Osteocyte (in vitro differentiated cells): ENCODE measurements around the gene SELENOS. TPM values are rescaled to one million over a fixed set of nuclear protein-coding genes. Genes with fewer than 3 reads are reported as not detected.

Experiments
- DNase-seq: peaks from one replicate; pipeline ENCODE4 v3.0.0; 2021; ENCODE audit warnings: mixed read lengths; ENCODE audit not compliant: unreplicated experiment; ENCODE audit errors: extremely low spot score
- H3K27ac Mint-ChIP-seq: one replicate; pipeline ENCODE4 v1.8.0; 2021; ENCODE audit warnings: mild to moderate bottlenecking, mixed read lengths; ENCODE audit not compliant: unreplicated experiment
- H3K27me3 Mint-ChIP-seq: one replicate; pipeline ENCODE4 v1.8.0; 2021; ENCODE audit warnings: mixed read lengths; ENCODE audit not compliant: unreplicated experiment
- H3K36me3 Mint-ChIP-seq: one replicate; pipeline ENCODE4 v1.8.0; 2021; ENCODE audit warnings: mixed read lengths; ENCODE audit not compliant: unreplicated experiment
- H3K4me1 Mint-ChIP-seq: one replicate; pipeline ENCODE4 v1.8.0; 2021; ENCODE audit warnings: mixed read lengths; ENCODE audit not compliant: unreplicated experiment
- H3K4me3 Mint-ChIP-seq: one replicate; pipeline ENCODE4 v1.8.0; 2021; ENCODE audit warnings: mild to moderate bottlenecking, moderate library complexity, mixed read lengths; ENCODE audit not compliant: unreplicated experiment
- H3K9me3 Mint-ChIP-seq: one replicate; pipeline ENCODE4 v1.8.0; 2021; ENCODE audit warnings: mixed read lengths; ENCODE audit not compliant: unreplicated experiment
- CTCF ChIP-seq: fragments of 200-600 bp; sonication (generic); IDR thresholded peaks from 2 replicates; pipeline ENCODE4 v1.5.0; 2021; ENCODE audit warnings: antibody characterized with exemption, mild to moderate bottlenecking, moderate library complexity
- total RNA-seq: library from RNA; stranded (reverse); gene quantifications from 2 replicates; pipeline ENCODE4 v1.2.1, GENCODE V29; 2021

SELENOS gene
- total RNA-seq, 1 donor from 2014 or later: 60.4 TPM

GRCh38 chr15:101275018-101275417 lies 2.3 kb downstream of the SELENOS start:
- Mint-ChIP-seq H3K4me3 (no peak overlapping the region), H3K9me3 (no peaks in the 10 kb centered on the region), H3K36me3 (peaks cover 48% of the 10 kb centered on the region), H3K27me3 (no peaks in the 10 kb centered on the region), H3K27ac (no peak overlapping the region), H3K4me1 (peaks cover 18% of the 10 kb centered on the region)
- TF ChIP-seq CTCF: no peak
- no peak for DNase-seq

DNA sequence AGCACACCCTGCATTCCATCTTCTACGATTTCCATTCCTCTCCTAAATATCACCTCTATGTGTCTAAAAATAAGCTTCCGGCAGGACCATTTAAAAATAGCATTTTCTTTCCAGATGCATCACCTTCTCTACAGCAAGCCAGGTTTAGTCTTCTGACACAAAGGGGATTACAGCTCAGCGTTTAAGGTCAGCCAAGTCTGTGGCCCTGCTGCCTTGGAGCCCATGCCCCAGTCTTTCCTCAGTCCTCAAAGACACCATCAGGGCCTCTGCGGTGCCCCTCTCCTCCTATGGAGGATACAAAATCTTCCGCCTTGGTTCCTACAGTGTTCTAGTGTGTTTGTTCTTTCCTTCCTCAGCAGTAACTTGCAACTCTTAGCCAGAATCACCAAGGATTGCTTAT lies 3.8 kb downstream of the SELENOS start:
- no peak overlapping the region for H3K4me3 Mint-ChIP-seq
- DNase-seq: no peak
- H3K36me3 Mint-ChIP-seq: peaks cover 60% of the 10 kb centered on the region
- TF ChIP-seq CTCF: no peak
- H3K4me1 Mint-ChIP-seq: peaks cover 18% of the 10 kb centered on the region
- no peak overlapping the region for H3K27ac Mint-ChIP-seq
- H3K27me3 Mint-ChIP-seq: no peaks in the 10 kb centered on the region
- no peaks in the 10 kb centered on the region for H3K9me3 Mint-ChIP-seq

GRCh38 chr15:101272584-101272983 lies 4.7 kb downstream of the SELENOS start:
- Mint-ChIP-seq H3K27ac (no peak overlapping the region), H3K4me3 (no peak overlapping the region), H3K4me1 (peaks cover 13% of the 10 kb centered on the region), H3K27me3 (no peaks in the 10 kb centered on the region), H3K9me3 (no peaks in the 10 kb centered on the region), H3K36me3 (peaks cover 60% of the 10 kb centered on the region)
- no peak for DNase-seq
- TF ChIP-seq CTCF: no peak

DNA sequence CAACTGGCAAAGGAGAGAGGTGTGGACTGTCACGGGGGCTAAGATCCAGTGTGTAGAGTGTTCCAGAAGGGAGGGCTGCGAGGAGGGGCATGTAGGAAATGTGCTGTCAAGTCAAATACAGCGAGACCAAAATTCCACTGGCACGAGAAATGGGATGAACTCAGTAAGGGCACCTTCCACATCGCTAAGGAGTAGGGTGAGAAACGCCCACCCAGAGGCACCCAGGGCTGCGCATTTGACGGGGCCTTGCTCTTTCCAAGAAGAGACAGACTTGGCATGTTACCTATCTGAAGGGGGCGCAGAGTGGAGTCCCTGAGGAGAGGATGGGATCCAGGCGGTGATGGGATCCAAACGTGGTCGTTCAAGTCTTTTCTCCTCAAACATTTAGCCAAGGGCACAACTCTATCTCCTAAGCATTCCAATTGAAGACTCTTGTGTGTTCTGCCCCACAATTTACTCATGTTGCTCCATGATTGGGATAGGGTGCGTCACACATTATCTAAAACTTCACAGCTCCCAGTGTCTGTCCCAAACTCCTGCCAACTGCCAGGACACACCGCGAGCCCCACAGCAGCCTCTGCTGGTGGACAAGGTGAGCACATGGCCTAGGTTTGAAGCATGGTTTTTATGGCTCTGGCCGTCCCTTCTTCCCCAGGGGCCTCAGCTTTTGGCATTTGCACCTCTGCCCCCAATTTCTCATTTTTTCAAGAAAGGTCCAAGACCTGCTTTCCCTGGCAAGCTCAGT lies 7.6 kb downstream of the SELENOS start:
- H3K36me3 Mint-ChIP-seq: peaks cover 53% of the 10 kb centered on the region
- H3K9me3 Mint-ChIP-seq: no peaks in the 10 kb centered on the region
- no peaks in the 10 kb centered on the region for H3K27me3 Mint-ChIP-seq
- DNase-seq: no peak
- H3K4me3 Mint-ChIP-seq: no peak overlapping the region
- no peak overlapping the region for H3K27ac Mint-ChIP-seq
- H3K4me1 Mint-ChIP-seq: no peaks in the 10 kb centered on the region
- peak; percentile 32 for TF ChIP-seq CTCF

DNA sequence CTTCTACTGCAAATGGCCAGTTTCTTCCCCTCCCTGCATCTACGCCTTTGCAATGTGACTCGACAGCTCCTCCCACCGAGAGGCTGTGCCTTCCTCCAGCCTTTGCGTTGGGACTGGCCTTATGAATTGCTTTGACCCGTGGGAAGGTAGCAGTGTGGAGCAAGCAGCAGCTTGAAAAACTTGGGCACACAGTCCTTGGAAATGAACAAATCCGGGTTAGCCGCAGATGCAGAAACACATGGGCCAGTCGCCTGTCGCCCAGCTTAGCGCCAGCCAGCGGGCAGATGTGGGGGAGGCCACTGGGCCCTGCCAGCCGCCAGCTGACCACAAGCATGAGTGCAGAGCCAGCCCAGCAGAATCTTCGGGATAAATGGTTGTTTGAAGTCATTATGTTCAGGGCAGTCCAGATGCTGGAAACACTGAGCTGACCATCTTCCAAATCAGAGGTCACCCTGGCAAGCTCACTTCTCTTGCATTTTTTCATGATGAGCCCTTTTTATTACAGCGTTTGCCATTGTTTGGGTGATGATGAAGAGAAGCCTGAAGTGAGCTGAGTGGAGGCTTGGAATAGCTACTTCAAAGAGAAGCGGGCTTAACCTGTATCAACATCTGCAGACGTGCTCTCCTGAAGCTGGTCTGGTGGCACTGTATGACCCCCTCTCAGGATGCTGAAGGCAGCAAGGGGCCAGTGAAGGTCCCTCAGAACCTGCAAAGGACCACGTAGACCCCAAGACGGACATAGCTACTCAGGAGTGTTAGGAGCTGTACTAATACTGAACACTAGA lies 9.8 kb downstream of the SELENOS start:
- Mint-ChIP-seq H3K9me3 (no peaks in the 10 kb centered on the region), H3K27ac (no peak overlapping the region), H3K4me1 (peaks cover 3% of the 10 kb centered on the region), H3K36me3 (peaks cover 33% of the 10 kb centered on the region), H3K27me3 (no peaks in the 10 kb centered on the region), H3K4me3 (no peak overlapping the region)
- TF ChIP-seq CTCF: no peak
- DNase-seq: no peak
